Measurements from ENCODE around the gene GPER1.
"Not testable (repeated sequence)": the region's sequence is repeated elsewhere in the genome, so short reads cannot be mapped to it uniquely, and the experiment has no call there.

Gene GPER1

GRCh38 chr7:1106063-1106792, 18.3 kb downstream of the GPER1 start:
- no peak for DNase-seq

- no peak for DNase-seq
These were observed 19.0 kb downstream of the GPER1 start for GRCh38 chr7:1106793-1107421.

DNA sequence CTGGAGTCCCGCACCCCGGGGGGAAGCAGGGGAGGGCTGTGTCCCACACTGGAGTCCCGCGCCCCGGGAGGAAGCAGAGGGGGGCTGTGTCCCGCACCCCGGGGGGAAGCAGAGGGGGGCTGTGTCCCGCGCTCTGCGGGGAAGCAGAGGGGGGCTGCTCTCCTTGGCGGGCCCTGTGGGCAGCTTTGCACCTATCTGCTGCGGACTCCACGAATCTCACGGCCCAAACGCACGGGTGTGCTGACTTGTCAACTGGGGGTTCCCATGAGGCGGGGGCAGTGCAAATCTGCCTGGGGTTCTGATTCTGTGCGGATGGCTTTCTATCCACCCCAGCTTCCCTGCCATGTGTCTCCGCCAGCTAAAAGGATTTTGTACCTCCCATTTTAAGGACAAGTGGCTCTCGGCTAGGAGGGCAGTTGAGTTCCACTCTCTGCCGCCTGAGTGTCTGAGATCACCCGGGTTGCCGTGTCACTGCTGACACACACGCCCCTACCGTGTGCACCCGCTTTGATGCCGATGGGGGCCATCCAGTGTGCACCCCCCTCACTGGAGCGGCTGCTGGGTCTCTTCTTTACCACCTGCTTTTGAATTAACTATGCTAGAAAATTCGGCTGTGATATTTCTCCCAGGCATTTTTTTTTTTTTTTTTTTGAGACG, 20.5 kb downstream of the GPER1 start:
- no peak for DNase-seq

DNA sequence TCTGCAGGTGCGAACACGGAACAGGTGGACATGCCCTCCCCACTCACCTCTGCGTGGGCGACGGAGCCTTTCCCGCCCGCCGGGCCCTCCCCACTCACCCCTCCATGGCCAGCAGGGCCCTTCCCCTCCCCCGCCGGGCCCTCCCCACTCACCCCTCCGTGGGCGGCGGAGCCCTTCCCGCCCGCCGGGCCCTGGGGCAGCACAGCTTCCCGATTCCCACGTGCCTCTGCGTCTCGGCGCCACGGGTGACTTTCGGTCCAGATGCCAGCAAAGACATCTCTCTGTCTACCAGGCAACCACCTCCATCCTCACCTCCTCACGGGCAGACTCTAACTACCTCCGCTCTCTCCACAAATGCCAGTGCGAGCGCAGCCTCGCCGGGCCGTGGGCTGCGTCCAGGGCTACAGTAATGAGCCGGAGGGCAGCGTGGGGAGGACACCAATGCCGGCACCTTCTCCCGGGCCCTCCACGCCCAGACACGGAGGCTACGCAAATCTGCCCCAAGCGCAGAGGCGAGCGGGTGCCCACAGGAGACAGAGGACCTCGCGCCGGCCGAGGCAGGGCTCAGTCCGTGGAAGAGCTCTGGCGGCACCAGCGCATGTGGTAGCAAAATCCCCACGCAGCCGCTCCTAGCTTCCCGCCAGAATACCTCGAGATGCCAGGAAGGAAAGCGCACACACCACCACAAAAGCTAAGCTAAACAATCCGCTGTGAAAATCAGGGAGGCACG, 21.8 kb downstream of the GPER1 start:
- DNase-seq, result no peak

DNA sequence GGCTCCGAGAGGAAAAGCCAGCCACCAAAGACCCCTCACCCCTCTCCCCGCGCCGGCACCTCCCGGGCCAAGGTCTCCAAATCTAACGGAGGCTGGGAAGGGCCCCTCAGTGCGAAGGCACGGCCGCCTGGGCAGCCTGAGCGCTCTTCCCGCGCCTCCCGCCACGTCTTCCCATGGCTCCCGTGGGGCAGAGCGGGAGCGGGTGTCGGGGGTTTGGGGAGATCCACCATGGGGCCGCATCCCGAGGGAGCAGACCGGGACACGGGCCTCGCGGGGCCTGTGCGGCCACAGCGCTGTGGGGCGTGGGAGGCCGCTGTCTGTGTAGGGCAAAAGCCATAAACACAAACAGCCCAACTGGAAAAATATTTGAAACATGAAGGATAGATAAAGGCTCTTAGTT, 22.4 kb downstream of the GPER1 start:
- DNase-seq, result no peak

GRCh38 chr7:1111156-1111555, 23.2 kb downstream of the GPER1 start:
- DNase-seq, result no peak

DNA sequence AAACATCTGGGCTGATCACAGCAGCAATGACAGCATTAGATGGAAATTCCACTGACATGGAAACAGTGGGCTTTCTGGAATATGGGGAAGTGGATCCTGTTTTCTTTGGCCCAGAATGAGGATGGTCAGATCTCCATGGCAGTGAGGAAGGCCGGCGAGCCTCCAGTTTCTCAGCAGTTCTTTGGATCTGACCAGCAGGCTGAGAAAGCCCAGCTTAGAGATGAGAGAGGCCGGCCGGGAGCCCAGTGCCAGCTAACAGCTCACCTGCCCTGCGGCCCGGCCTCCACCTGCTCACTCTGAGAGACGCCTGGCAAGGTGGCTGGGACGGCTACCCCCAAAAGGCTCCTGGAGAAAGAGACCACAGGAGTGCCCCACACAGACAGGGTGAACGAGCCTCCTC, 24.2 kb downstream of the GPER1 start:
- DNase-seq, result no peak

- no peak for DNase-seq
These were observed 25.0 kb downstream of the GPER1 start for GRCh38 chr7:1112625-1113547.

DNA sequence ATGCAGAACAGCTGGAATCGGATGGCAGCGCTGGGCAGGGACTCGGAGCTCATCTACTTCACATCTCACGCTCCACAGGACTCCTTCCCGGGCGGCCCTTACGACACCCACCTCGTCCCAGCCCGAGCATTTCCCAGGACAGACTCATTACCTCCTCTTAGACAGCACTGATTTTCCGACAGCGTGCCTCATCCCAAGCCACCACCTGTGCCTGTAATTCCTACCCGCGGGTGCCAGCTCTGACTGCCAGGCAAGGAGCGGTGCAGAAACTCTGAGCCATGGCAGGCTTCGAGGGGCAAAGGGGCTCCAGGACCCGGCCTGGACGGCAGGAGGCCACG, 25.6 kb downstream of the GPER1 start:
- DNase-seq, result no peak

- DNase-seq, result no peak
These were observed 26.2 kb downstream of the GPER1 start for GRCh38 chr7:1114088-1114487.

DNA sequence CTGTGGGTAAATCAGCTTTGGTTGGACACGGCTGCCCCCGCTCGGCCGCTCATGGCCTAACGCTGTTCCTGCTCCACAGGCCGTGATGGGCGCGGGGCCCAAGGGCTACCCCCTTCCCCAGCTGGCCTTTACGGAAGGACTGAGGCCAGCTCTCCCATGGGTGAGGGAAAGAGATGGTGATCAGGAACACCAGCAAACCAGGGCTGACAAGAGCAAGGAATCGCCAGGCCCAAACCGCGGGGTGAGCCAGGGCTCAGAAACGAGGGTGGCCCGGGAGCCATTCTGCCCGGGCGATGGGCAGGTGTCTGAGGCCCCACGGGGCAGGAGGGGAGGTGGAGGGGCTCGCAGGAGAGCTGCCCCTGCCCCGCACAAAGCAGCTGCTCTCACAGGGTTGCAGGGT, 26.6 kb downstream of the GPER1 start:
- DNase-seq, result no peak

DNA sequence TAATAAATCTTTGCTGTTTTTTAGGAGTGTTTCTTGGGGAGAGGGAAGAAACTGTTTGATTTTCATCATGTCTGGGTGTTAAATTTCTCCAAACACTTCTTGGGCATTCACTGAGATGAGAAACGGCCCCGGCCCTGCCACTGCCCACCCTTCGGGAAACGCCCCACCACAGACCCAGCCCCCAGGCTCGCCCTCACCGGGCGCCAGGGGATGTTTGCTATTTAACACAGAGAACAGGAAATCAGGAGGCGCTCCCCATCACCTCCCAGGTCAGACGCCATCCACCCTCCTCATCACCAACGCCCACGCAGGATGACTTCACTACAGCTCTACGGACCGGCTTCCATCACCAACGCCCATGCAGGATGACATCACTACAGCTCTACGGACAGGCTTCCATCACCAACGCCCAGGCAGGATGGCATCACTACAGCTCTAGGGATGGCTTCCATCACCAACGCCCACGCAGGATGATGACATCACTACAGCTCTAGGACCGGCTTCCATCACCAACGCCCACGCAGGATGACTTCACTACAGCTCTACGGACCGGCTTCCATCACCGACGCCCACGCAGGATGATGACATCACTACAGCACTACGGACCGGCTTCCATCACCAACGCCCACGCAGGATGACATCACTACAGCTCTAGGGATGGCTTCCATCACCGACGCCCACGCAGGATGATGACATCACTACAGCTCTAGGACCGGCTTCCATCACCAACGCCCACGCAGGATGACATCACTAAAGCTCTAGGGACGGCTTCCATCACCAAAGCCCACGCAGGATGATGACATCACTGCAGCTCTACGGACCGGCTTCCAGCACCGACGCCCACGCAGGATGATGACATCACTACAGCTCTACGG, 27.5 kb downstream of the GPER1 start:
- not testable (repeated sequence) for DNase-seq

GRCh38 chr7:1116383-1117008, 28.6 kb downstream of the GPER1 start:
- not testable (repeated sequence) for DNase-seq

DNA sequence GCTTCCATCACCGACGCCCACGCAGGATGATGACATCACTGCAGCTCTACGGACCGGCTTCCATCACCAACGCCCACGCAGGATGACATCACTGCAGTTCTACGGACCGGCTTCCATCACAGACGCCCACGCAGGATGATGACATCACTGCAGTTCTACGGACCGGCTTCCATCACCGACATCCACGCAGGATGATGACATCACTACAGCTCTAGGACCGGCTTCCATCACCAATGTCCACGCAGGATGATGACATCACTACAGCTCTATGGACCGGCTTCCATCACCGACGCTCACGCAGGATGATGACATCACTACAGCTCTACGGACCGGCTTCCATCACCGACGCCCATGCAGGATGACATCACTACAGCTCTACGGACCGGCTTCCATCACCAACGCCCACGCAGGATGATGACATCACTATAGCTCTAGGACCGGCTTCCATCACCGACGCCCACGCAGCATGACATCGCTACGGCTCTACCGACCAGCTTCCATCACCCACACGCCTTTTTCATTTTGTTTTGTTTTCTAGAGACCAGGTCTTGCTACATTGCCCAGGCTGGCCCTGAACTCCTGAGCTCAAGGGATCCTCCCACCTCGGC, 29.5 kb downstream of the GPER1 start:
- DNase-seq, result no peak

DNA sequence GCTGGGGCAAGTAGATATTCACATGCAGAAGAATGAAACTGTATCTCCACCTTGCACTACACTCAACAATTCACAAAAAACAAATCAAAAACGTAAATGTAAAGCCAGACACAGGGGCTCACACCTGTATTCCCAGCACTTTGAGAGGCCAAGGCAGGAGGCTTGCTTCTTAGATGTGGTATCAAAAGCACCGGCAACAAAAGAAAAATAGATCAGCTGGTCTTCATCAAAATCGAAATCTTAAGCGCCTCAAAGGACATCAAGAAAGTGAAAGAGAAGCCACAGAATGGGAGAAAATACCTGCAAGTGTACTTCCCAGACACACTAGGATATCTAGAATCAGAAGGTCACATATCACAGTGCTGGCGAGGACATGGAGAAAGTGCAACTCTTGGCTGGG, 31.3 kb downstream of the GPER1 start:
- no peak for DNase-seq

- no peak for DNase-seq
These were observed 32.9 kb downstream of the GPER1 start for GRCh38 chr7:1120791-1121190.

DNA sequence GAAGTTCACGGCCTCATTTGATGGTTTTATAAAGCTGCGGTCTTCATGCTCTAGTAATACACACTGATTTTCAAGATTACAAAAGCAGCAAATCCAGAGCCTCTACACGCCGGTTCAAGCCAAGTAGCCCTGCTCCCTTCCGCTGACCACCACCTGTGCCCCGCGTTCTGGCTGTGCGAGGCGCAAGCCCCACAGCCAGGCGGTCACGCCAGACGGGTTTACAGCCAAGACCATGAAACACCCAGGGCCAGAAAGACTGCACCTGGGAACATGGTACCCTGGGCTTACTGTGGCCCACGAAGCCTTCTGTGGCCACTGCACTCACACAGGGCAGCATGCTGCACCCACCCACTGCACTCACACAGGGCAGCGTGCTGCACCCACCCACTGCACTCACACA, 33.6 kb downstream of the GPER1 start:
- DNase-seq, result no peak

- no peak for DNase-seq
These were observed 34.2 kb downstream of the GPER1 start for GRCh38 chr7:1121886-1122831.

- DNase-seq, result no peak
These were observed 35.1 kb downstream of the GPER1 start for GRCh38 chr7:1122832-1123501.

All from NCI-H1105 (cell line).